Activated T-cell treated with anti-CD3 and anti-CD28 coated beads for 24 hours (primary cell): ENCODE measurements around the gene BIRC7.

Experiments
- DNase-seq: peaks from one replicate; pipeline ENCODE4 v3.0.0-alpha.2; 2020; ENCODE audit warnings: low read depth

The BIRC7 gene

GRCh38 chr20:63265891-63266515 lies 30.3 kb downstream of the BIRC7 start:
- DNase-seq = no peak

- no peak for DNase-seq
Measured at GRCh38 chr20:63267691-63268090, 32.0 kb downstream of the BIRC7 start.

GRCh38 chr20:63268256-63268655 lies 32.6 kb downstream of the BIRC7 start:
- no peak for DNase-seq

GRCh38 chr20:63268671-63269439 lies 33.1 kb downstream of the BIRC7 start:
- DNase-seq = no peak

GRCh38 chr20:63269724-63270123 lies 34.0 kb downstream of the BIRC7 start:
- DNase-seq = no peak

- no peak for DNase-seq
Measured at GRCh38 chr20:63270606-63271325, 35.1 kb downstream of the BIRC7 start.

GRCh38 chr20:63272105-63273058 lies 36.7 kb downstream of the BIRC7 start, which contains the start of gene ARFGAP1:
TSS of gene ARFGAP1 (plus strand) at chr20:63272813. CDS start at chr20:63275581, 2,768 bp downstream.
- DNase-seq = peak; percentile 85

GRCh38 chr20:63273059-63273579 lies 37.4 kb downstream of the BIRC7 start:
- DNase-seq = no peak

- DNase-seq = no peak
Measured at GRCh38 chr20:63273635-63274380, 38.1 kb downstream of the BIRC7 start.

GRCh38 chr20:63274381-63275228 lies 38.9 kb downstream of the BIRC7 start:
- DNase-seq = no peak

GRCh38 chr20:63275825-63276224 lies 40.1 kb downstream of the BIRC7 start:
- no peak for DNase-seq

- DNase-seq = no peak
Measured at GRCh38 chr20:63276956-63277355, 41.3 kb downstream of the BIRC7 start.

- no peak for DNase-seq
Measured at GRCh38 chr20:63277466-63278272, 42.0 kb downstream of the BIRC7 start.

GRCh38 chr20:63278661-63279060 lies 43.0 kb downstream of the BIRC7 start:
- no peak for DNase-seq

- DNase-seq = no peak
Measured at GRCh38 chr20:63279931-63280330, 44.2 kb downstream of the BIRC7 start.

- DNase-seq = no peak
Measured at GRCh38 chr20:63280371-63280770, 44.7 kb downstream of the BIRC7 start.

- no peak for DNase-seq
Measured at GRCh38 chr20:63280929-63281545, 45.3 kb downstream of the BIRC7 start.
